C4-2B (cell line): ENCODE data around the gene TMPRSS9.

ENCODE experiments used
- ZFX ChIP-seq: fragments of 450-650 bp; IDR thresholded peaks from 2 replicates; pipeline ENCODE4 v1.6.1; 2017
- TF ChIP-seq, protein P1 (sequence below): fragments of 450-650 bp; conservative IDR thresholded peaks from 2 replicates; pipeline ENCODE4 v1.5.1; 2017; ENCODE audit warnings: mild to moderate bottlenecking

DNA sequence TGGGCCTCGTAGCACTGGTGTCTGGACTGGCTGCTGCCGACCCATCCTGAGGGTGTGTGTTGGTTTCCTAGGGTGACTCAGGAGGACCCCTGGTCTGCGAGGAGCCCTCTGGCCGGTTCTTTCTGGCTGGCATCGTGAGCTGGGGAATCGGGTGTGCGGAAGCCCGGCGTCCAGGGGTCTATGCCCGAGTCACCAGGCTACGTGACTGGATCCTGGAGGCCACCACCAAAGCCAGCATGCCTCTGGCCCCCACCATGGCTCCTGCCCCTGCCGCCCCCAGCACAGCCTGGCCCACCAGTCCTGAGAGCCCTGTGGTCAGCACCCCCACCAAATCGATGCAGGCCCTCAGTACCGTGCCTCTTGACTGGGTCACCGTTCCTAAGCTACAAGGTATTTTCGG, 53.6 kb downstream of the TMPRSS9 start:
- TF ChIP-seq, protein P1, sequence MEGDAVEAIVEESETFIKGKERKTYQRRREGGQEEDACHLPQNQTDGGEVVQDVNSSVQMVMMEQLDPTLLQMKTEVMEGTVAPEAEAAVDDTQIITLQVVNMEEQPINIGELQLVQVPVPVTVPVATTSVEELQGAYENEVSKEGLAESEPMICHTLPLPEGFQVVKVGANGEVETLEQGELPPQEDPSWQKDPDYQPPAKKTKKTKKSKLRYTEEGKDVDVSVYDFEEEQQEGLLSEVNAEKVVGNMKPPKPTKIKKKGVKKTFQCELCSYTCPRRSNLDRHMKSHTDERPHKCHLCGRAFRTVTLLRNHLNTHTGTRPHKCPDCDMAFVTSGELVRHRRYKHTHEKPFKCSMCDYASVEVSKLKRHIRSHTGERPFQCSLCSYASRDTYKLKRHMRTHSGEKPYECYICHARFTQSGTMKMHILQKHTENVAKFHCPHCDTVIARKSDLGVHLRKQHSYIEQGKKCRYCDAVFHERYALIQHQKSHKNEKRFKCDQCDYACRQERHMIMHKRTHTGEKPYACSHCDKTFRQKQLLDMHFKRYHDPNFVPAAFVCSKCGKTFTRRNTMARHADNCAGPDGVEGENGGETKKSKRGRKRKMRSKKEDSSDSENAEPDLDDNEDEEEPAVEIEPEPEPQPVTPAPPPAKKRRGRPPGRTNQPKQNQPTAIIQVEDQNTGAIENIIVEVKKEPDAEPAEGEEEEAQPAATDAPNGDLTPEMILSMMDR = no peak
- no peak for TF ChIP-seq ZFX
